Keratinocyte (primary cell): ENCODE data around the gene IRX3.

ENCODE experiments used
- CTCF ChIP-seq, 3 experiments: IDR thresholded peaks in 1 of 3; conservative IDR thresholded peaks in 1 of 3; optimal IDR thresholded peaks in 1 of 3; 2 replicates in 2 of 3; 3 replicates in 1 of 3; pipeline versions ENCODE3 to v1.5.1; 2011; ENCODE audit warnings: low read length in 3 of 3, mild to moderate bottlenecking in 3 of 3, moderate library complexity in 2 of 3, control low read depth in 1 of 3, inconsistent platforms in 1 of 3; ENCODE audit not compliant: insufficient read depth in 2 of 3; ENCODE audit errors: extremely low read depth in 1 of 3
- EZH2 ChIP-seq: IDR thresholded peaks from one replicate; pipeline ENCODE4 v1.6.1; 2012; ENCODE audit warnings: inconsistent platforms, mild to moderate bottlenecking, low read length, moderate library complexity

GRCh38 chr16:54320697-54321340 lies 34.2 kb upstream of the IRX3 start:
- no peak for TF ChIP-seq CTCF (optimal IDR thresholded peaks at IDR 0.05 in 1 of 3, IDR thresholded peaks at IDR 0.05 in 1 of 3, conservative IDR thresholded peaks at IDR 0.05 in 1 of 3; ENCODE audit: extremely low read depth in 1 of 3, insufficient read depth in 2 of 3, low read length in 3 of 3)
- TF ChIP-seq EZH2: no peak
